Medulla oblongata (tissue), 1 donor: Measurements from ENCODE around the gene MEPE.

Experiments
- DNase-seq: peaks from one replicate; pipeline ENCODE4 v3.0.0-alpha.2; 2015; ENCODE audit errors: extremely low spot score

The MEPE gene

GRCh38 chr4:87884976-87885549 lies 52.3 kb downstream of the MEPE start:
- no peak for DNase-seq

GRCh38 chr4:87886083-87886482 lies 53.3 kb downstream of the MEPE start:
- no peak for DNase-seq

- DNase-seq = peak; percentile 46
Observed at GRCh38 chr4:87890753-87891152, 58.0 kb downstream of the MEPE start.

- peak; percentile 72 for DNase-seq
Observed at GRCh38 chr4:87895964-87896621, 63.3 kb downstream of the MEPE start.
